Activated effector memory CD4-positive, alpha-beta T cell treated with anti-CD3 and anti-CD28 coated beads, Interleukin-2, amount 50 U/mL, for 16 hours (primary cell): ENCODE data around the gene SYNCRIP.
A peak's percentile ranks its signal among the peaks of the same experiment; 100 is the strongest.
"Not testable (repeated sequence)": the region's sequence is repeated elsewhere in the genome, so short reads cannot be mapped to it uniquely, and the experiment has no call there.

Source experiments
- DNase-seq: peaks from one replicate; pipeline ENCODE4 v3.0.0-alpha.2; 2020

The SYNCRIP gene

DNA sequence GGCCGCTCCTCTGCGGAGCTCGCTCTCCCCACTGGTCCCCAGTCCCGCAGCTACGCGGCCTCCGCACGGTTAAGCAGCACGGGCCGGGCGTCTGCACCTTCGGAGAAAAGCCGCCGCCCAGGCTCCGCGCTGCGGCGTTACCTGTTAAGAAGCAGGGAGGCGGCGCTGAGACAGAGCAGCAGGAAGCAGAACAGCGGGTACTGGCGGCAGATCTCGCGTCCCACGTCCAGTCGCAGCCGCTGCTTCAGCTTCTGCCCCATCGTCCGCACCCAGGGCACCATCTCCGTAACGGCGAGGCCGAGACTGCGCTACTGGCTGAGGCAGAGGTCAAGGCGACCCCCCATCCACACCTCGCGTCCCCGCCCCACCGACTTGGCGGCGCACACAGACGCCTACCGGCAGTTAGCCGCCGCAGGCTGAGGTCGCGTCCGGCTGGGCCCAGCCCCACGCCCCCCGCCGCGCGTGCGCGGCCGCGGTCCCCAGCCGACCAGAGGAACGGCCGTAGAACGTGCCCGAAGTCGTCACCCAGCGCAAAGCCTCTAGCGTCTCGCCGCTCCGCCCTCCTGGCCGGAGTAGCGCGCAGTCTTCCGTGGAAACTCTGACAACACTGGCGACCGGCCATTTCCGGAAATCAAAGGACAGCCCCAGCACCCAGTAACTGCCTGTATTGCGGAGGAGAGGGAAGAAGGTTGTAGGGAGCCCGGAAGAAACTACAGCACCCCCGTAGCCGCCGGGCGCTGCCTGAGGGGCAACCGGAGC is 49.1 kb downstream of the SYNCRIP start, which contains the start of gene SNX14:
SNX14 (minus strand) TSS at position 421 of the 759 bp plus-strand sequence; CDS start at position 281, 140 bp downstream.
- DNase-seq, result peak; percentile 91

- DNase-seq, result no peak
Measured at GRCh38 chr6:85592033-85592432, 50.7 kb downstream of the SYNCRIP start.

DNA sequence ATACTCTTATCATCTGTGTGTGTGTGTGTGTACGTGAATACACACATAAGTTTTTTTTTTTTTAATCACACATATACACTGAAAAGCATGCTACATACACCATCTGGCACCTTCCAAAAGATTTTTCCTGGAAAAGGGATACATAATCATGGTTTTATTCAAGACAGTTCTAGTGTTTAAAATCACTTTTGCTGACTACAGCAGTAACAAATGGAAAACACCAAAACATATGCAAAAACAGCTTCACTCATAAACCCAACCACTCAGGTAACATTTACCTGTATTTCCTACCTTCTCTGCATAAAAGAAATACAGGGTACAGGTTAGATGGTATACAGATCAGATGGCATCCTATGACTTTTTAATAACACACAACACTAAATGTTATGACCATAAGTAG is 51.5 kb downstream of the SYNCRIP start:
- DNase-seq, result no peak

DNA sequence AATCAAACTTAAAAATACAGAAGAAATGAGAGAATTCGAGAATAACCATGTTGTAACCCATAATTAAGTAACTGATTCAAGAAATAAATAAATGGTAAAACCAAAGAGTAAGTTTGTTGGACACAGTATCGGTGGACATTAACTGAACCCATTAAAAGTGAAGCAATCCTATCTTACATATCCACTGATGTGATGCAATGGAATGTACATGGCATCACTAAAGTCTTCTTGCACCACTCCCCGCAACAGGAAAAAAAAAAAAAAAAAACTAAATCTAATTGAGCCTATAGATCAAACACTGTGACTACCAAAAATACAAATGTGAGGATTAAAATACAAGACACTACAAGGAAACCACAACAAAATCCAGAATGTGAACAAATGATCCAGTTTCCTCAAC is 56.9 kb downstream of the SYNCRIP start:
- DNase-seq, result no peak

DNA sequence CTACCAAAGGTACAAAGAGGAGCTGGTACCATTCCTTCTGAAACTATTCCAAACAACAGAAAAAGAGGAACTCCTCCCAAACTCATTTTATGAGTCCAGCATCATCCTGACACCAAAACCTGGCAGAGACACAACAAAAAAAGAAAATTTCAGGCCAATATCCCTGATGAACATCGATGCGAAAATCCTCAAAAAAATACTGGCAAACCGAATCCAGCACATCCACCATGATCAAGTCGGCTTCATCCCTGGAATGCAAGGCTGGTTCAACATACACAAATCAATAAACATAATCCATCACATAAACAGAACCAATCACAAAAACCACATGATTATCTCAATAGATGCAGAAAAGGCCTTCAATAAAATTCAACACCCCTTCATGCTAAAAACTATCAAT is 59.9 kb downstream of the SYNCRIP start:
- DNase-seq, result not testable (repeated sequence)

GRCh38 chr6:85581572-85581971 is 61.1 kb downstream of the SYNCRIP start:
- no peak for DNase-seq

- DNase-seq, result no peak
Measured at GRCh38 chr6:85580878-85581267, 61.8 kb downstream of the SYNCRIP start.

GRCh38 chr6:85580118-85580877 is 62.4 kb downstream of the SYNCRIP start:
- no peak for DNase-seq

DNA sequence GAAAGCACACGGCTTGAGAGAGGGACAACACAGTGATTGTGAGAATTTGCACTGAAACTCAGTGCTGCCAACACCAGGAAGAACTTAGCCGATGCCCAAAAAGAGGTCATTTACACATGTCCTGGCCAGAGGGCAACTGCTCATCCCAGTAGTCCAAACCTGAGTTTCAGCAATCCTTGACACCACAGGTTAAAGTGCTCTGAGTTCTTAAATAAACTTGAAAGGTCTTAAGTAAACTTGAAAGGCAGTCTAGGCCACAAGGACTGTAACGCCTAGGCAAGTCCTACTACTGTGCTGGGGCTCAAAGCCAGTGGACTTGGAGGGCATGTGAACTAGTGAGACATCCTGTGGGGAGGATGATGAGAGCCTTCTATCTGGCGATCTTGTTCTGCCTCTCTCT is 63.1 kb downstream of the SYNCRIP start:
- DNase-seq, result no peak

DNA sequence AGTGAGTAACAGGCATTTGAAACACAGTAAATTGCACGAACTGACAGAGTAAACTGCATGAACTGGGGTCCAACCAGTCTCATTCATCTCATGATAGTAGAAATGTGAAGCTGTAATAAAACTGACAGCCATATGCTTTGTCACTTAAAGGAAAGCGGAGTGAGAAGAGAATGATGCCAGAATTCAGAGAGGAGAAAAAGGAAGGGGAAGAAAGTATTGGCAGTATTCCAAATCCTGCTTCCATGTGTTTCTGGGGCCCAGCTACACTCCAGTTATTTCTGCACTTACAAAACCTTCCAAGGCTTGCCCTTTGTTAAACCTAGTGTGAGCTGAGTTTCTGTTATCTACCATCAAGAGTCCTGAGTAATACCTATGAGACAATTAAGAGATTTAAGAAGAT is 66.2 kb downstream of the SYNCRIP start:
- no peak for DNase-seq

- DNase-seq, result no peak
Measured at GRCh38 chr6:85574932-85575598, 67.6 kb downstream of the SYNCRIP start.

DNA sequence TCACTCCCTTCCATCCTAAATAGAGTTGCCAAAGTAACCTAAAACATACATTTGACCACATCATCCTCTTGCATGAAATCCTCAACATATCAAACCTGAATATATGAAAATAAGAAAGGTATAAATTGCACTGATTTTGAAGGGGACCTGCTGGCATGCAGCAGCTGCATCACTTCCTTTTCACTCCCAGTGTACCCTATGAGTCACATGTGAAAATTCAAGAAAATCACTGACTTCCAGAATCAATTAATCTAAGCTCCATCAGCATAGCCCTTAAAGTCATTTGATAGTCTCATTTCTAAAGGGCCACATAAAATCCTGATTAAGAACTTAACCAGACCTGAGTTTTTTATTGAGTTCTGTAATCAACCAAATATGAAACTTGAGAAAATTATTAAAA is 73.4 kb downstream of the SYNCRIP start:
- no peak for DNase-seq

DNA sequence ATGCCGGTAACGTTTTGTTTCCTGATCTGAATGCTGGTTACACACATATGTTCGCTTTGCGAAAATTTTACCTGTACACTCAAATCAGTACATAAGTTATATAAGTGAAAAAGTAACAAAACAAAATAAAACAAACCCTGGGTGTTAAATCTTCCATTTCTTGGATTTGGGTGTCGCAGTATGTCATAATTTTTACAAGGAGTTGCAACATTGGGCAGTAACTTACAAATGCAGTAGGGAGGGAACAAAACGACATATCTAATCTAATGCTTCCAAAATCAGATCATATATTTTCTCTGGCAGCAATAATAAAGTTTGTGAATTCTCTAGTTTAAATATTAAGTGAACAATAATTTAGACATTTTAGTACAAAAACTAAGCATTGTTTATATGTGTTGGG is 74.3 kb downstream of the SYNCRIP start:
- DNase-seq, result no peak

DNA sequence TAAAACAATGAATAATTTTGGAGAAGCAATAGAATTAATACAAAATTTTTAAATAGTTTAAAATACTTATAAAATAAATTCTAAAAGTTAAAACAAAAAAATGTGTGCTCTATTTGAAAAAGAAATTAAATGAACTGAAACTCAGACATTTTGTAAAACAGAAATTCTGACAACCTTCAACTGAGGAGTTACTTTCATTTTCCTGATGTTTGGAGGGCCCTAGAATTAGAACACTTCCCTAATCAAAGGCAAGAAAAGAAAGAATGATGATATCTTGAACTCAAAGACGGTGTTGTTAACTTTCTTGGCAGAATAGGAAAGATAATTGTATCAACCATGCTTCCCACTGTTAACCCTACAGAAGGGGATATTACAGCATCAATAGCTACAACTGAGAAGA is 77.0 kb downstream of the SYNCRIP start:
- DNase-seq, result no peak

DNA sequence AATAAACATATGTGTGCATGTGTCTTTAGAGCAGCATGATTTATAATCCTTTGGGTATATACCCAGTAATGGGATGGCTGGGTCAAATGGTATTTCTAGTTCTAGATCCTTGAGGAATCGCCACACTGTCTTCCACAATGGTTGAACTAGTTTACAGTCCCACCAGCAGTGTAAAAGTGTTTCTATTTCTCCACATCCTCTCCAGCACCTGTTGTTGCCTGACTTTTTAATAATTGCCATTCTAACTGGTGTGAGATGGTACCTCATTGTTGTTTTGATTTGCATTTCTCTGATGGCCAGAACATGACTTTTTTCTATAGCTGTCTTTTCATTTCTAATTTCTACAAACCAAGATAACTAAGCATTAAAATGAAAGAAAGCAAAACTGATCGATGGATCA is 78.5 kb downstream of the SYNCRIP start:
- DNase-seq, result not testable (repeated sequence)
